ENCODE data around the gene PLEKHG2. TPM values are rescaled to one million over a fixed set of nuclear protein-coding genes. Genes with fewer than 3 reads are reported as not detected.
A peak's percentile ranks its signal among the peaks of the same experiment; 100 is the strongest.

Gene PLEKHG2
- total and polyA plus RNA-seq, 9 of the 15 experiments (the other 6 are each of a cell fraction or from before 2014, with no cell fraction given), result 0.98 to 45.7 (median 9.8) TPM

GRCh38 chr19:39405958-39406655 is 6.4 kb upstream of the PLEKHG2 start (continued):
- peak; percentile 73; the same call in 1 of the 2 replicates for TF ChIP-seq THRB (CRISPR knock-in tag; conservative IDR thresholded peaks at IDR 0.05)
- TF ChIP-seq TRIM24 (IDR thresholded peaks at IDR 0.05), result peak in 1 of 2 experiments; percentile 57; a peak in 2 of 4 replicates
- TF ChIP-seq HDAC1 (IDR thresholded peaks at IDR 0.05), result peak in 1 of 2 experiments; percentile 69; a peak in 2 of 4 replicates
- no peak for TF ChIP-seq ESRRB (CRISPR knock-in tag; IDR thresholded peaks at IDR 0.05; ENCODE audit: borderline replicate concordance)
- TF ChIP-seq MLLT1 (IDR thresholded peaks at IDR 0.05), result peak; percentile 37 to 62; a peak in 2 of 4 replicates
- TF ChIP-seq TAF1 (IDR thresholded peaks at IDR 0.05; ENCODE audit: control insufficient read depth, extremely low read depth, insufficient read depth, low read length, severe bottlenecking), result no peak
- no peak for TF ChIP-seq FIP1L1 (IDR thresholded peaks at IDR 0.05; ENCODE audit: low read depth, low read length, poor library complexity, severe bottlenecking)
- no peak for TF ChIP-seq VEZF1 (CRISPR knock-in tag; IDR thresholded peaks at IDR 0.05)
- TF ChIP-seq SP1 (CRISPR knock-in tag; IDR thresholded peaks at IDR 0.05), result 0 out of 2 replicates have a peak, but pooled peaks have one; percentile 28
- TF ChIP-seq ZNF212 (CRISPR knock-in tag; IDR thresholded peaks at IDR 0.05), result no peak
- no peak for TF ChIP-seq EHMT2 (IDR thresholded peaks at IDR 0.05)
- TF ChIP-seq PRMT5 (CRISPR knock-in tag; IDR thresholded peaks at IDR 0.05), result no peak
- TF ChIP-seq HSF4 (CRISPR knock-in tag; IDR thresholded peaks at IDR 0.05; ENCODE audit: borderline replicate concordance), result no peak
- no peak for TF ChIP-seq ZC3H11A (IDR thresholded peaks at IDR 0.05; ENCODE audit: low read depth, low read length)
- no peak for TF ChIP-seq CCNT2 (IDR thresholded peaks at IDR 0.05; ENCODE audit: borderline replicate concordance, extremely low read depth, insufficient read length, low read depth, low read length)
- no peak for TF ChIP-seq HNRNPUL1 (IDR thresholded peaks at IDR 0.05; ENCODE audit: low read length)
- TF ChIP-seq MNT (conservative IDR thresholded peaks at IDR 0.05), result peak in 1 of 2 experiments; percentile 49; a peak in 1 of 4 replicates
- TF ChIP-seq DEAF1 (CRISPR knock-in tag; IDR thresholded peaks at IDR 0.05), result no peak
